Hepatic stellate cell (primary cell): ENCODE measurements around the gene IFNGR1.
A peak's percentile ranks its signal among the peaks of the same experiment; 100 is the strongest.
"Not testable (repeated sequence)": the region's sequence is repeated elsewhere in the genome, so short reads cannot be mapped to it uniquely, and the experiment has no call there.

Source experiments
- DNase-seq: peaks from one replicate; pipeline ENCODE4 v3.0.0; 2011; ENCODE audit warnings: low spot score

IFNGR1 gene

DNA sequence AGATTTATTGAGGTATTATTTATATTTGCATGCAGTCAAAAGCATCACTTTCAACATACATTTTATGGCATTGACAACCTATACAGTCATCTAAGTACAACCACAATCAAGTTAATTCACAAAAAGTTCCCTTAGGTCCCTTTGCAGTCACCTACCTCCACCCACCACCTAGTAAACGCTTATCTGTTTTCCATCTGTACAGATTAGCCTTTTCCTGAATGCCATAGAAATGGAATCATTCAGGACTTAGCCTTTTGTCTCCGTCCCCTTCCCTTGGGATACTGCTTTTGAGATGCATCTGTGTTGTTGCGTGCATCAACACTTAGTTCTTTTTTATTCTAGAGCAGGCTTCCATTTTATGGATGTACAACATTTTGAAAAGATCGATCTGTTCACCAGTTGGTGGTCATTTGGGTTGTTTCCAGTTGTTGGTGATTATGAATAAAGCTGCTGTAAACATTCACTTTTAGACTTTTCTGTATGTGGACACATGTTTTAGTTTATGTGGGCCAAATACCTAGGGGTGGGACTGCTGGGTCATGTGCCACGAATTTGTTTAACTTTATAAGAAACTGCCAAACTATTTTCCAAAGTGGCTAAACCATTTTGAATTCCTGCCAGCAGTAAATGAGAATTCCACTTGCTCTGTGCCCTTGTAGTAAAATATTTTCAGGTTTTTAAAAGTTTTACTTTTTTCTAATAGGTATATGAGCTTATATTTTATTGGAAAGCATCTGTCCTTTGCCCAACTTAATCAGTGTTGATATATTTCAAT, 17.6 kb upstream of the IFNGR1 start:
- DNase-seq, result no peak

DNA sequence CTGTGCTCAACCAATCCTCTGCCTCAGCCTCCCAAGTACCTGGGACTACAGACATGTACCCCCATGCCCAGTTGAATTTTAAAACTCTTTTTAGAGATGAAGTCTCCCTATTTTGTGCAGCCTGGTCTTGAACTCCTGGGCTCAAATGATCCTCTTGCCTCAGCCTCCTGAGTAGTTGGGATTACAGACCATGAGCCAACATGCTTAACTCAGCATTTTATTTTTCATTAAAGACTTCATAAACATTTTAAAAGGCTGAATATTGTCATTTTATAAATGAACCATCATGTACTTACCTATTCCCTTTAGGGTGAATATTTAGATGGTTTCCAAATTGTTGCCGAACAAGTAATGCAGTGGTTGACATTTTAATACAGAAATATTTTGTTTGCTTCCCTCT, 16.5 kb upstream of the IFNGR1 start:
- no peak for DNase-seq

DNA sequence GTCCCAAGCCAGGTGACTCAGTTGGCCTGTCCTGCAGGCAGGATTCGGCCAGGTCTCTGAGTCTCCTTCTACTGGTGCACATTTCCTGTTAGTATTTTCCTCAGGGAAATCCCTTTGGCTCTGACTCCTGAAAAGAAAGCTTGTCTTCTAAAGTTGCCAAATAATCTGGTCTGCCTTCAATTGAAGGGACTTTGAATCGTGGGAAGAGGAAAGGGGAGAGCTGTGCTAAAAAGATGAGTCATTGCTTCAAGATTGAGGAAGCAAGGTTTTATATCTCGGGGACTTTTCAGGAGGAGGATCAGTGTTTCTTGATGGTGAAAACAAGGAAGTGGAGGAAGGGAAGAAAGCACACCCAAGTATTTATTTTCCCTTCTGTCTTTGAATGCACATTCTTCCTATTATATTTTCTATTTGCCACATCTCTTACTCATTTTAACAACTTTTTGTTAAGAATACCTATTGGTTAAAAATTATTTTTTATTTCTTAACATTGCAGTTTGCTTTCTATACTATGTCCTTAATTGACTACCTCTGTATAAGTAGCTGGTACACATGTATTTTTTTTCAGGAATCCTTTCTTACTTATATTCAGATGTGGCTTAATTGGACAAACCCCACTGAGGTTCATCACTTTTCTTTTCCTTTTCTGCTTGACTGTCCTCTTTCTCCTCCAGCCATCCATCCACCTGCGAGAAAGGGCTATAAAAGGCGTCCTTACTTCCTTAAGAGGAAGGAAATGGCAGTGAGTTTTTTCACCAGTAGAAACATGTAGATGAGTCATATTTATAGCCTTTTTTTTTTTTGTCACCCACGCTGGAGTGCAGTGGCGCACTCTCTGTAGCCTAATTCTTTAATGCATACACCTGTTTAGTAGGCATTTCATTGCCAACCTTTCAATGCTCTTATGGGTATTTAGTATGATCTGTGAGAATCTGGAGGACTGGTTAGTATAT, 15.0 kb upstream of the IFNGR1 start:
- no peak for DNase-seq

DNA sequence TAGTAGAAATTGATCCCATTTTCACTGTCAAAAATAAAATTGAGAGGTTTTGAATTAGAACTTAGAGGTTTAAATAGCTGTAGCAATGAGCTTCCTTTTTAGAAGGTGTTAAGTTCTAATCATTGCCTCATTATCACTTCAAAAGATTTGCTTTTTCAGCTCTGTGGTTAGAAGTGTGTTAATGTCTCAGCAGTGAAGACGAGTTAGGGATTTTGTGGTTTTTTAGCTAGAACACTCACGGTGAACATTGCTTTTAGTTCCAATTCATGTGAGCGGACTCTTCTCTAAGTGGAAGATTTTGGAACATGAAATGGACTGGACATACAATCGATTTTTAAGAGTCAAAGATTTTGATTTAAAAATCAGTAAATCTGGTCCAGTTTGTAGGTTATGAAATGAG, 12.7 kb upstream of the IFNGR1 start:
- no peak for DNase-seq

DNA sequence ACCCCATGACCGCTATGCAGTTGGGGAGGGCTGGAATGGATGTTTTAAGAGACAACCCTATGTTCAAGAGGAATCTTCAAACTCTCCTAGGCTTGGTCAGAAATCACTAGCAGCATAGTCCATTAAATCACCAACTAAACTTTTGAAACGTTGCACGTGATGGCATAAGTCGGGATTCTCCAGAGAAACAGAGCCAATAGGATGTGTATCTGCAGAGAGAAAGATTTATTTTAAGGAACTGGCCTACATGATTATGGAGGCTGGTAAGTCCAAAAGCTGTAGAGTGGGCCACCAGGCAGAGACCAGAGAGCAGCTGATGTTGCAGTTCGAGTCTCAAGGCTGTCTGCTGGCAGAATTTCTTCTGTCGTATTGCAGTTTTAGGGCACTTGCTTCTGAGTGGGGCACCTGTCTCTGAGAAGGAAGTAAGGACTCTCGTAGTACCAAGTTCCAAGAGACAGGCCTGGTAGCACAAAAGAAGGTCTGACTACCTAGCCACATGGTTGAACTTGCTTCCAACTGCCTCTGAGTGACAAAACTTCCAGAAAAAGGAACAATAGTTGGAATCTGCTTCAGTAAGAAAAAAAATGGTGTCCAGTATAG, 11.9 kb upstream of the IFNGR1 start:
- DNase-seq, result no peak

DNA sequence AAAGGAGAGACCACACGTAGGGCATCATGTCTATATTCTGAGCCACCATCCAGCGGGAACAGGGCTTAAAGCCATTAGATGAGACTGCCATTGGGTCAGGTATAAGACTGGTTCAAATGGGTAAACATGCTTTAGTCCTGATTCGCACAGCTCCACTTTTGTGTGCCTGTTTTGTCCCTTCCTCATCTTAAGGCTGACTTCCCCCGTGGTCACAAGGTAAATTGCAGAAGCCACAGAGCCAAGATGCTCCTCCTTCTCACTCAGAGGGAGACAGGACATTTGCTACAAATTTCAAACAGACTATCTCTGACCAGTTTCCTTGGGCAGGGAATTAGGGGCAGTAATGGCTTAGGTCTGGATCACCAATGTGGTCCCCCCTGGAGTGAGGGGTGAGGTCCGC, 11.4 kb upstream of the IFNGR1 start:
- no peak for DNase-seq

DNA sequence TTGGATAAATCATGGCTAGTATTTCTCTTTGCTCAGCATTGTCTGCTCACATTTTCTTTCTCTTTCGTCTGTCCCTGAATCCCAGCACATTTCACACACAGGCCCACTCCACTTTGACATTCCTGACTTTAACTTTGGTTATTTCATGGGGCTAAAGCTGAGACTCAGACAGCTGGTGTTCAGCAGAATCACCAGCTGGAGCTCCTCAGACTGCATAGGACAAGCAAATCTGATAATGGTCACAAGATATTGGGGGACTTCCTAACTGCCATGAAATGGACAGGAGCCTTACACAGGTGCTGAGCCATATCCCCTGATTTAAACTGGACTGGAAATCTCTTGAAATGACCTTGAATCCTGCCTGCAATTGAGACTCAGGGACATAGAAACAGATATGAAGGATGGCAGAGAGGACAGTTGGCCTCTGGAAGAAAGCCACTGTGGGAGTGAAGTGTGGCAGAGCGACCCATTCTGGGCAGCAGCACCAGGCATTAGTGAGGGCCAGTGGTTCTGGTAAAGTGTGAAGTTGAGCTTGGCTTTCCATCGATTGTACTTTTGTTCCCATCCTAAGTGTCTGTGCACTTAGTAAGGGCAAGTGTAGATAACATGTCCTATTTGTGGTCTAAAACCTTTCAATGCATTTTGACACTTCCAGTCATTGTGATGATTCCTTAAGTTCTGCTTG, 10.0 kb upstream of the IFNGR1 start:
- DNase-seq, result no peak

DNA sequence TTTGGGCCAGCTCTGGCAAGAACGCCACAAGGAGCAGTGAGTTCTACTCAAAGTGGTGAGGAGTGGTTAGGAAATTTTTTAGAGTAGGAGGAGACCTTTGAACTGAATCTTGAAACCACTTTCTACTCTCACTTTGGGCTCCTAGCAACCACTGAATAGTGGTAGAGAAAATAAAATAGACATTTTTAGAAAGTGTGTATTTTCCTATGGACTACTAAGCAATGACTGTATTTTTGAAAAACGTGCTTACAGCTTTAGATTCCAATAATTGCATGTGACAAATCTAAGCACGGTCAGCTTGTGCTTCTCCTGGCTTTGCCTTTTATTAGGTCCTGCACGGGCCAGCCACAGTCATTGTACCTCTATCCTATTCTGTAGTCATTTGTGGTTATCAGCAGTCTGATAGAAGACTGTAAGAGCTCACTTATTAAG, 8.7 kb upstream of the IFNGR1 start:
- no peak for DNase-seq

DNA sequence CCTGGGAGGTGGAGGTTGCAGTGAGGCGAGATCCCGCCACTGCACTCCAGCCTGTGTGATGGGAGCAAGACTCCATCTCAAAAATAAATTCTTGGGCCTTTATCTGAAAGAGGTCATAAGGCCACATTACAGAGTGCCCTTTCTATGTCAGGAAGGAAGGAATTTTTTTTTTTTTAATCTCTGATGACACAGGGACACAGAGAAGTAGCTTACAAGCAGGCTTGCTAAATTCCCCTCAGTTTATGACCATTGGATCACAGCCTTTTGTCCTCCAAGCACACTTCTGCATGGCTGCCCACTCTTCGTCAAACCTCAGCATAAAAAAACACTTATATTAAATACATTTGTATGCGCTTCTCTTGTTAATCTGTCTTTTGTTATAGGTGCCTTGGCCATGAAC, 7.5 kb upstream of the IFNGR1 start:
- no peak for DNase-seq

DNA sequence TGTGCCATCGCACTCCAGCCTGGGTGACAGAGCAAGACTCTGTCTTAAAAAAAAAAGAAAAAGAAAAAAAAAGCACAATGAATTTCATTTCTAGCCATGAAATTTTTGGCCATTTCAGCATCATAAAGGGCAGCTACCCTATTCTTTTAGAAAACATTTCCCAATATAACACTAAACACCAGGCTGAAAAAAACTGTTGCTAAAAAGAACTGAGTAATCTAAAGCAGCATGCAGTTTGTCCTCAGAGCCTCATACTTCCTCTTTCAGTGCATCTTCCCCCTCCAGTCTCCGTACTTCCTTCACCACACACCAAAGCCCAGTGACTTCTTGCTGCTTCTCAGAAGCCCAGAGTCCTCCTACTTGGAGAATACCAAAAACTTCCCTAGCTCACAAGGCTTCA, 5.6 kb upstream of the IFNGR1 start:
- no peak for DNase-seq

DNA sequence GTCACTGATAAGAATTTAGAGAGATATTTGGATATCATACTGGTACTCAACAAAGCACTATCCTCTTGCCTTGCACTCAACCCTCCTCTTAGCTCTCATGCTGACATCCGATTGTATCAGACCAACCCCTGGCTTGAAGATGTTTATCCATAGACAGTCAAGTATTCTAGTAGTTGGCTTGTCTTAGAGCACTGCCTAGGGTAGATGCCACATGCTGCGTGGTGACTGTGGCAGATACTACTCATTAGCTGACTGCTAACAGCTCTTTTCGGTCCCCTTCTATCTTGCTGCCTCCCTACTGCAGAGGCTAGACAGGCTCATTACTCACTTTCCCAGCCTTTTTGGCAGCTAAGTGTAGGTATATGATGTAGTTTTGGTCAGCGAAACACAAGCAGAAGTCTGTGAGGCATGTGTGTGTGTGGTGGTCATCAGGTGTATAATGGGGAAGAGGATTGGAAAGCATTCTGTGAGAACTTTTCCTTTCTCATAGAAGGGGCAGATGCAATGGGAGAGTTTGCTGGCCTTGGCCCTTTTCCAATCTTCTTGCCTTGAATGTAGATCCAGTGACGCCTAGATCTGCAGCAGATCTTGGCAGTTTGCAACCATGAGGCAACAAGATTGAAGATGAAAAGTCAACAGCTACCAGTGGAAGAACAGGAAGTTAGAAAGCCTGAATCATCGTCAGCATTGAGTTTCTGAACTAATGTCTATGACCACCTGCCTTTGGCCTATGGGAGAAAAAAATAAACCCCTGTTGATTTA, 4.4 kb upstream of the IFNGR1 start:
- no peak for DNase-seq

DNA sequence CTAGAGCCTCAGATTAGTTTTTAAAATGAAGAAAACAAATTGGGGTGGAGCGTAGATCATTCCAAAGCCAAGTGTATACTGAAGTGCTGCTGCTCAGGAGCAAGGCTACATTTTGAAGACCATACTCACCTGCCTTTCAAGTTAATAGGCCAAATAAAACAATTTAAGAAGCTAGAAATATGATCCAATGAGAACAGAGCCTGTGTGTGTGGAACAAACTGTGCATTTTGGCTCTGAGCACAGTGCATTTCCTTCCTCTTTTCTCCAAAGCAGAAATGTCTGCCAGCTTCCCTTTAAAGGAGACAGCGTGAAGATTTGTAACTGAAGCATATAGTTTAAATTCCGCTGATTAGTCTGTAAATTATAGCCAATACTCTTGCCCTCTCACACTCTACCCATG, 3.2 kb upstream of the IFNGR1 start:
- DNase-seq, result no peak

DNA sequence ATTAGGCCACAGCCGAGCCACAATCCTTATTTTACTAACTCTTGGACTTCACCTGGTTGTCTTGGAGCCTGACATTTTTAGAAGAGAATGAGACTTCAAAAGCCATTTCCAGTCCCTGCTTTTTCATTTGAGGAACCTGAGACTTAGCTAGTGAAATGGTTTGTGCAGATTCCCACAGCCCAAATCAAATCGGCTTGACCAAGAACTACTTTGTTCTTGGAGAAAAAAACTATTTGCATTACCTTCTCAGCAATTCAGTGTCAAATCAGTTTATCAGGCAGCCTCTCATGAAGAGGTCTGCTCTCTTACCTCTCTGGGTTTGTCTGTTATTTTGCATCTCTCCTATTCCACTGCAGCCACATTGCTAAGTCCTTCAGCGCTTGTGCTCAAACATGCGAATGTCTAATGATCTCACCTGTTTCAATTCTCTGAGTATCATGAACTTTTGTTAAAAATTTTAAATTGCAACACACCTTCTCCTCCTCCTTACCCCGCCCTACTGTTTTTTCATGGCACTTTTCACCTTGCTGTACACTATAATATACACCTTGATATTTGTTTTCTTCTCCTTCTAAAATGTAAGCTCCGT, 573 bp upstream of the IFNGR1 start:
- no peak for DNase-seq

DNA sequence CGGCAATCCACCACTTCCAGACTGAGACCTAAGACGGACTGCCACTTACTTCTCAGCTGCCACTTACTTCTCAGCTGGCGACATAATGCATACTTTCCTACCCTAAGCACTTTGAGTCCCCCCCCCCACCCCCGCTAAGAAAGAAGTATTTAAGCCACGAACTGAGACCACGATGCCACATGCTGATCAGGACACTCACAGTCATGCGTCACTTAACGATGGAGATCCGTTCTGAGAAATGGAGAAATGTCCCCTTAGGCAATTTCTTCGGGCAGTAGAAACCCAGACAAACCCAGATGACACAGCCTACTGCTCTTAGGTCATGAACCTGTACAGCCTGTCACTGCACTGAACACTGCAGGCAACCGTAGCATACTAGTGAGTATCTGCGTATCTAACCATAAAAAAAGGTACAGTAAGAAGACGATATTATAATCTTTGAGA, 690 bp downstream of the IFNGR1 start:
- DNase-seq, result peak; percentile 37

DNA sequence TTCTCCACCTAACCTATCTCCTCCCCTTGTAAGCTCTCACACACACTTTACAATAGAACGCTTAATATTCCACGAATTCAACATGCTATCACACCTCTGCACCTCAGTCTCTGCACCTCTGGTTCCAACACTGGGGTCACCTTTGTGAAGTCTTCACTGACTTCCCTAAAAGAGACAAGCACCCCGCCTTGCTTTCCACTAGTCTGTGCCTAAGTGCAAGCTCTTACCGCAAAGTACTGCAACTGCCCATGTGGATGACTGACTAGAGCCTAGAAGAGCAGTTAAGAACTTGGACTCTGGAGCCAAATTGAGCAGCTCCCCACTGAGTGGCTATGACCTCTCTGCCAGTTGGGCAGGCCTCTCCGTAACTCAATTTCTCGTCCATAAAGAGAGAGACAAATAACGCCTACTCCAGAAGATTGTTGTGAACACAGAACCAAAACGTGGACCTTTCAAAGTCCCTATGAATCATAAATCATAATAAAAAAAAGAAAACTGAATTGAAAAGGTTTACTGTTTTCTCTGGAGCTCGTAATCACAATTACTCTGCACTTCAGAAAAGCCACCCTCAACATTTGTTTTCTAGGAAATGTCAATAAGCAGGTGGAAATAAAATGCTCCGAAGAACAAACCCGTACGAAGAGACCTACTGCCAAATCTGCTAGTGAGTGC, 1.2 kb downstream of the IFNGR1 start:
- no peak for DNase-seq

DNA sequence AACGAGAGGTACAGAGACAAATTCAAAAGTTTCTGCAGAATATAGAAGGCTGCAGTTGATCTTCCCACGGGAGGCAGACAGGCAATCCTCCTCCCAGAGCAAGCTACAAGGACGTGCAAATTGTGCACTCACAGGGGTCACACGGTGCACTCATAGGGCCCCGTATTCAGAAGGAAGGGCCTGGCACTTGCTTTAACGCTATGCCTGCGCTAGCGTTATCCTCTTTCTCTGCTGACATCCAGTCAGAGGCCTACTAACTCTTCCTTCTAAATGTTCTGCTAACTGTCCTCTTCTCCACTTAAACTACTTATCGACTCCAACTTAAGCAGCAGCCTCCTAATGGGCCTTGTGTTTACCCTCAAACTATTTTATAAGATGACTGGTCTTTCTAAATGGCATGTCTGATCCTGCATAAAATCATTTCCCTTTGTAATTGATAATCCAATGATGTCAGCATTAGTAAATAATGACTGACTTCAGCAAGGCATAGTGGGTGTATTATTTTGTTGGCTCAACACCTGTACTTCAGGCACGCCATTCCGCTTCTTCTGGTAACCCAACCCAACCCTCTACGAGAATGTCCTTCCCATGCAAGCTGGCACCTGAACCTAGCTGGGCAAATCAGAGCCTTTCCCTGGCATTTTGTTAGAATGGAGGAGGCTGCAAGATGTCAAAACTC, 2.2 kb downstream of the IFNGR1 start:
- DNase-seq, result no peak

DNA sequence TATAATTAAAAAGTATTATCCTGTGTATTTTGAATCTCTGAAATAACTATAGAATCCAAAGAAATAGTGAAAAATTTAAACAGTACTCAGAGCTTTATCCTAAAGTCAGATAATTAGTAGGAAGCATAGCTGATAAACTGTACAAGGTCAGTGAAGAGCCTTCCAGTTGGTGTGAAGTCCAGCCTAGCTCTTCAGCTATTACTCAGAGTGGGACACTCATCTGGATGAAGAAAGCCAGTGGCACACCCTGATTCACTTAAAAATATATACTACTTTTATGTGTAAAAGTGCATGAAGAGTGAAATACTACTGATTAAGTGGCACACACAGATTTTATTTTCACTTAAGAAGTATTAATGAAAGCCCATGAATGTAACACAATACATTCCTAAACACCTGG, 3.1 kb downstream of the IFNGR1 start:
- DNase-seq, result no peak

DNA sequence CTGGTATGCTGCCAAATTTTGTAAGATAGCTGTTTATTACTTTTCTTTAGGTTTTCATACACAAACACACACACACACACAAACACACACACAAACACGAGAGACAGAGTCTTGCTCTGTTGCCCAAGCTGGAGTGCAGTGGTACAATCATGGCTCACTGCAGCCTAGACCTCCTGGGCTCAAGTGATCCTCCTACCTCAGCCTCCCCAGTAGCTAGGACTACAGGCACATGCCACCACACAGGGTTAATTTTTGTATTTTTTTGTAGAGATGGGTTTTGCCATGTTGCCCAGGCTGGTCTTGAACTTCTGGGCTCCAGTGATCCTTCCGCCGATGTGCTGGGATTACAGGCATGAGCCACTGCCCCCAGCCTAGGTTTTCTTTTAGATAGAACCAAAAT, 3.6 kb downstream of the IFNGR1 start:
- not testable (repeated sequence) for DNase-seq

DNA sequence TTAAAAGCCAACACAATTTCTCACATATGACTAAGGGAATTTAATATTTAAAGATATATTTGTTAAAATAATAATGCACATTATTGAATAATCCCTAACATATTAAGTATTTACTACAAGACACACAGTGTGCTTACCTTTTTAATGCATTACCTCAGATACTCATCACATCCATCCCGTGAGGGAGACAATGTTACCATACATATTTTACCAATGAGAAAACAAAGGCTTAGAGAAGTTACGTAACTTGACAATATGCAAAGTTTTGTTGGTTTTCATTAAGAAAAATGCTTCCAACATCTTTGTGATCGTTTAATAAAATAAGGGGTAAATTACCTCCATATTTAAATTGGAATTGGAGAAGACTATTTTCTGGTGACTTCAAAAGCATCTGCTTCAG, 4.3 kb downstream of the IFNGR1 start:
- DNase-seq, result no peak

DNA sequence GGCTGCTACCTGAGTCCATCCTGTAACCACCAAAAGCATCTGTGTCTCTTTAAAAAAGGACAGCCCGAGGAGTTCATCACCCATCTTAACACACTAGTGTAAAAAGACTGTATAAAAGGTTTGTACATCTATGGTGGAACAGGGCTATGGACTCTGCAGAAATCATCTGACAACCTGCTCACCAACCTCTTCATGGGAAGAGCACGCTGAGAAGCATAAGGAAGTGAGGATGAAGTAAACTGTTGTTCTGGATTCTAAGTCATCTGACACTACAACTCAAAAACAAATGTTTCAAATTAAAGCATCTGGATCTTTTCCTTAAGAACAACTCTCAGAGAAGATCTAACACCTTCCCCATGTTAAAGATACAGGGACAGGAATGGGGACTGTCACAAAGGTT, 5.4 kb downstream of the IFNGR1 start:
- no peak for DNase-seq
